ENCODE measurements around the gene ZNF616.

GRCh38 chr19:52141203-52141602, 1.5 kb upstream of the ZNF616 start:
- TF ChIP-seq EZH2 (IDR thresholded peaks at IDR 0.05; ENCODE audit: borderline replicate concordance, low read depth, low read length, severe bottlenecking) (no peak), CTCF (IDR thresholded peaks at IDR 0.05; ENCODE audit: borderline replicate concordance, extremely low read depth, low read length, poor library complexity, severe bottlenecking) (no peak)
